HG03280 (cell line): ENCODE results near the gene ROCK2.
"Not testable (repeated sequence)": the region's sequence is repeated elsewhere in the genome, so short reads cannot be mapped to it uniquely, and the experiment has no call there.

Source experiments
- ATAC-seq: cut with Tn5 transposase; IDR thresholded peaks from one replicate; pipeline ENCODE4 v1.9.1; 2021; ENCODE audit warnings: mild to moderate bottlenecking, moderate library complexity; ENCODE audit not compliant: unreplicated experiment

Gene ROCK2

GRCh38 chr2:11241412-11242203 is 102.8 kb downstream of the ROCK2 start:
- ATAC-seq = no peak

DNA sequence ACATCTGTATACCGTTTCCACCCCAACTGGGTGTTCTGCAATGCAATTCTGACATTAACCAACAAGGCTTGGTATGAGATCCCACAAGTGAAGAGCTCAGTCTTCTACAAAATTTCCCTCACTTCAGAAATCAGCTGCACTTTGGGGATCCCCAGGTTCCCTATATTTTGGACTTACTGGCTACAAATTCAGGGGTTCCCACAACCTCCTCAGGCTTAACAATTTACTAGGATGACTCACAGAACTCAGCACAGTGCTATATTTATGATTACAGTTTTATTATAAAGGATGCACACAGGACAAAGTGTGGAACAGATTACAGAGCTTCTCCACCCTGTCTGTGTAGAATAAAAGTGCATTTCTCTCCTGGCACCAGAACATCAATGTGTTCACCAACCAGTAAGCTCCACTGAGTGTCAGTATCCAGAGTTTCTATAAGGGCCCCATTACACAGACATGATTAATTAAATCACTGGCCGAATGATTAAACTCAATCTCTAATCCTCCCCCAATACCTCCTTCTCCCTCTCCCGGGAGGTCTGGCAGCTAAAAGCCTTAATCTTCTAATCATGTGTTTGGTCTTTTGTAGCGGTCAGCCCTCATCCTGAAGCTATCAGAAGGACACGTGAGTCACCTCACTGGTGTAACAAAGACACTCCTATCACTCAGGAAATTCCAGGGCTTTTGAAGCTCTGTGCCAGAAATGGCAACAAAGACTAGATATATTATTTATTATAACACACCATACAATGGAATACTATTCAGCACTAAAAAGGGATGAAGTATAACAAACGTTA is 104.6 kb downstream of the ROCK2 start:
- no peak for ATAC-seq

DNA sequence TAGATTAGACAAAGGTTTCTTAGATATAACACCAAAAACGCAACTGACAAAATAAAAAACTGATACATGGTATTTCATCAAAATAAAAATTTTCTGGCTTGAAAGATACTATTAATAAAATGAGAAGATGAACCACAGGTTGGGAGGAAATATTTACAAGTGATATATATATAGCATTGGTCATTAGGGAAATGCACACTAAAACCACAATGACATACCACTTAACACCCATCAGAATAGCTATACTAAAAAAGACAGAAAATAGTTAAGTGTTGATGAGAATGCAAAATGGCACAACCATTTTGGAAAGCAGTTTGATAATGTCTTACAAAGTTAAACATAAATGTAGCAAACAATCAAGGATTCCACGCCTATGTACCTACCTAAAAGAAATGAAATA is 105.3 kb downstream of the ROCK2 start:
- no peak for ATAC-seq

DNA sequence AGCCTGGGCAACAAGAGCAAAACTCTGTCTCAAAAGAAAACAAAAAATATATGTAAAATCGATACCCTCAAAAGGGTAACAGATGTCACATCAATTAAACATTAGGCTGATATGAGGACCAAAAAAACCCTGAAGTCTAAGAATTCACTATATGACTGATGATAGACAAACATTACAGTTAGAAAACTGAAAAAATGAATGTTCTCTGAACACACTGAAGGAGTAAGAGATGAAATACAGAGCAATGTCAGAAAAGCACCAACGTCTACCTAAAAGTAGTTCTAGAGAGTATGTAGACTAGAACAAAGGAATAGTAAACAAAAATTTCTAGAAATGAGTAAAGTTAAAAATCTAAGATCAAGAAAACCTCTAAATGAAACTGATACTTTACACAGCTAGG is 107.3 kb downstream of the ROCK2 start:
- no peak for ATAC-seq

GRCh38 chr2:11236335-11236734 is 108.1 kb downstream of the ROCK2 start:
- ATAC-seq = no peak

DNA sequence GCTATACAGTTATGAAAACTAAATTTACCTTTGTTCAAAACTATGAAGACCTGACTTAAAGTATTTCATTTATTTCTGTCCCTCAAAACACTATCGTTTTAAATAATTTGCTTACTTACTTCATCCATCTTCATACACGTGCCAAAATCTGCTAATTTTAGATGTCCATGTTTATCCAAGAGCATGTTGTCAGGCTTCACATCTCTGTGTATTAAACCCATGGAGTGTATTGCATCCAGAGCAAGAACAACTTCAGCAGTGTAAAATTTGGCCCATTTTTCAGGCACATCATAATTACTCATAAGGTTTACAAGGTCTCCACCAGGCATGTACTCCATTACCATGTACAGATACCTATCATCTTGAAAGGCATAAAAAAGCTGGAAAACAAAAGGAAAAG is 108.9 kb downstream of the ROCK2 start:
- no peak for ATAC-seq

- no peak for ATAC-seq
Measured at GRCh38 chr2:11234309-11234708, 110.1 kb downstream of the ROCK2 start.

GRCh38 chr2:11231193-11231592 is 113.2 kb downstream of the ROCK2 start:
- ATAC-seq = not testable (repeated sequence)

DNA sequence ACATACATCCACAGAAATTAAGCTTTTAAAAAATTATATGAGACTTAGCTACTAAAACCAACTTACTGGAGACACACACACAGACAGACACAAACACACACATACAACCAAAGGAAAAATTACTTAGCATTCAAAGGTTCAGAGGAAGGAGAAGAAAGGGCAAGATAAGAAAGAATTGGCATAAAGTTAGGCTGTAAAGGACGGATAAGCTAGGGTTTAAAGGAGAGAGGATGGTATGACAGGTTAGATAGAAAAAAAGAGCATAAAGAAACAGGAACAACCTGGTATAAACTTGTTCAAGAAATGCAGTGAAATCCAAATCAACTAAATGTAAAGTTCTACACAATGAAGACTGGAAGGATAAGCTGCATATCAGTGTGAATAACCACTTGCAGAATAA is 115.7 kb downstream of the ROCK2 start:
- ATAC-seq = no peak

DNA sequence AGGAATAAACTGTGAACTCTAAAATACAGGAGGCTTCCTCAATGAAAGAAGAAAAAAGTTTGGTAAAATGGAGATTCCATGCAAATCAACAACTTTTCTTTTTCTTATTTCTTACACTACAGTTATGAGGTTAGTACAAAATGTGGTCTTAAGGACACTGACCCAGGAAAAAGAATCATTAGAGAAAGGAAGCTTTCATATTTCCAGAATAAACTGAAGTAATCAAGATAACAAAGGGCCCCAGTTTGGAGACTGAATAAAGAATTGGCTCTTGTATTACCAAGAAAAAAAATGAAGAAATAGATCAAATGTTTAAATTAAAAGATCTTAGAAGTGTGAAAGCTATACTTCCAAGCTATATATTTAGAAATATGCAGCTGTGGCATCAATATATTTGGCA is 116.8 kb downstream of the ROCK2 start:
- ATAC-seq = no peak

- no peak for ATAC-seq
Measured at GRCh38 chr2:11224887-11225286, 119.5 kb downstream of the ROCK2 start.

DNA sequence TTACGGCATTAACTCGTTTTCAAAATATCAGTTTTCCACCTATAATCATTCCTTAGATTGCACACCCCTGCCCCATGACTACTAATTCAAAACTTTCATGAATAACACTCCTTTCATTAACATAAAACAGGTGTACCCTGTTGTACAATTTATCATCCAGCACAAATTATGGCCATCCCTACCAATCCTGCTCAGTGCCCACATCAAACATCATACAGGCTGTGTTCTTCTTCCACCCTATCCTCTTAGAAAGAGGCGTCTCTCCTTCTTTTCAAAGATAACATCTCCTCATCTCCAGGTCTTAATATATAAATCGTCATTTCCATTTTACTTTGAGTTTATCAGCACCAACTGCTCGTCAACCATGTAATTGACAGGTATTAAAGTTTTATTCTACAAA is 121.6 kb downstream of the ROCK2 start:
- ATAC-seq = no peak

DNA sequence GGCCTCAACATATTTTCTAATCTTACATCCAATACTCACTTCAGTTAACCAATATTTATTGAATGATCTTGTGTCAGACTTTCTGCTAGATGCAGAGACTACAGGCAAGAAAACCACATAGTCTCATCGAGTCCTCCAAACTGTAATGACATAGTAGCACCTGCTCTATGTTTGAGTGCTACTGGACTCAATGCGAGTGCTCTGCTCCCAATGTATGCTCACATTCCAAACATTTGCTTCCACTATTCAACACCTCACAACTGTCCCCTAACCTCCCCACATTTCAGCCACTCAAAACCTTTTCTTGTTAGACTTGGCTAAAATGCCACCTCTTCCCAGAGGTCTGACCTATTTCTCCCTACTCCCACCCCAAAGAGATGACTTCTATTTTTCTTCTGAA is 124.0 kb downstream of the ROCK2 start:
- ATAC-seq = no peak

- ATAC-seq = no peak
Measured at GRCh38 chr2:11215407-11215806, 129.0 kb downstream of the ROCK2 start.

DNA sequence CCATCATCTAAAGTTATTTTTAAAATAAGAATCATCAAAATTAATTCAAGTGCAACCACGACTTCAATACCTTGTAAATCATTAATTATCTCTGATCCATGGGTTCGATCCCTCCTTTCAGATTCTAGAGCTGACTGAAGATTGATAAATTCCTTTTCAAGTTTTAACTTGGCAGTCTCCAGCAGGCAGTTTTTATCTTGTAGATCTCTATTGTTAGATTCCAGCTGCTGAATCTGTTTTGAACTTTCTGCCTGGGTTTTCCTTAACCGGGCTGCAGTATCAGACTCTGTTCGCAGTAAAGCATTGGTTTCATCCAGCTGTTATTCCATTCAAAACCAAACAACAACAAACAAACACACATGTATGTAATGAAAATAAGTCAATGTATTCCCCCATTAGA is 129.7 kb downstream of the ROCK2 start:
- no peak for ATAC-seq

GRCh38 chr2:11213975-11214374 is 130.5 kb downstream of the ROCK2 start:
- ATAC-seq = no peak

GRCh38 chr2:11213090-11213638 is 131.3 kb downstream of the ROCK2 start:
- ATAC-seq = no peak

- ATAC-seq = no peak
Measured at GRCh38 chr2:11212645-11213044, 131.8 kb downstream of the ROCK2 start.

GRCh38 chr2:11208083-11208482 is 136.4 kb downstream of the ROCK2 start:
- no peak for ATAC-seq

- ATAC-seq = peak; percentile 70
Measured at GRCh38 chr2:11203480-11203879, 141.0 kb downstream of the ROCK2 start.

GRCh38 chr2:11201969-11202368 is 142.5 kb downstream of the ROCK2 start:
- no peak for ATAC-seq

DNA sequence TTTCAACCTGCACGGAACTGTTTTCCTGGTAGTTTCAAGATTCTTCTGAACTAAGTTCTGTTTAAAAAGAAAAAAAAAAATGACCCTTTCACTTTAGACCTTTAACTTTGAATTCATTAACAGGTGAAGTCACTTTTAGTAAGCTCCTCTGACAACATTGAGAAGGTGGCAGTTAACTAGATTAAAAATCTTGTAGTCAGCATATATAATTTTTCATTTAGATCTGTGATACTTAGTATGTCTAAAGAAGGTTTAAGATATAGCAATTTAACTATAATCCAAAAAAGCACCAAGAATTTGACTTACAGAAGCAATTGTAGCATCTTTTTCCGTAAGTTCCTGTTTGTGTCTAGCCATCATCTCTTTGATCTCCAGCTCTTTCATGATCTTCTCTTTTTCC is 143.8 kb downstream of the ROCK2 start:
- no peak for ATAC-seq
